NCI-H2081 (cell line): Measurements from ENCODE around the gene BRD2.
A peak's percentile ranks its signal among the peaks of the same experiment; 100 is the strongest.

Experiments used
- DNase-seq, 2 experiments: peaks; one replicate each; lab custom pipeline; 2025; lab: John Stamatoyannopoulos, UW

The BRD2 gene

DNA sequence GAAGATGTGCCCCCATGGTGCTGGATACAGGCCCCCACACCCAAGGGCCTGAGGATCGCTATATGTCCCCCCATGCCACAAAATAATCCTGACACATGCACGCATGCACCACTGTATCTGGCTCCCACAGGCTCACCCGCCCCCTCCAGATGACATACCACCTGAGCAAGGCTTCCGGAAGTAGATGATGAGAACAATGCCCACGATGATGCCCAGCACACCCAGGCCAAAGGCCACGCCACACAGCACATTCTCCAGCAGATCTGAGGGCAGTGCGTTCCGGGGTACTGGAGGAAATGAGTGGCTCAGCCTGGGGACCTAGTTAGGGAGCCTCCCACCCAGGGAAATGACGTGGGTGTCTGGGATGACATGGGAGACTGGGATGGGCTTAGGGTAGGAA lies 19.3 kb upstream of the BRD2 start:
- no peak for DNase-seq

- no peak for DNase-seq
Observed at GRCh38 chr6:32950010-32950409, 18.4 kb upstream of the BRD2 start.

- DNase-seq, result no peak
Observed at GRCh38 chr6:32950449-32950848, 17.9 kb upstream of the BRD2 start.

- peak; percentile 35 to 59 for DNase-seq
Observed at GRCh38 chr6:32952817-32953739, 15.3 kb upstream of the BRD2 start, which contains the start of gene HLA-DMA. Gene HLA-DMA (minus strand): TSS chr6:32953097. CDS start chr6:32953036, 61 bp downstream.

GRCh38 chr6:32953775-32954174 lies 14.6 kb upstream of the BRD2 start:
- DNase-seq, result no peak

GRCh38 chr6:32954267-32954666 lies 14.1 kb upstream of the BRD2 start:
- no peak for DNase-seq

DNA sequence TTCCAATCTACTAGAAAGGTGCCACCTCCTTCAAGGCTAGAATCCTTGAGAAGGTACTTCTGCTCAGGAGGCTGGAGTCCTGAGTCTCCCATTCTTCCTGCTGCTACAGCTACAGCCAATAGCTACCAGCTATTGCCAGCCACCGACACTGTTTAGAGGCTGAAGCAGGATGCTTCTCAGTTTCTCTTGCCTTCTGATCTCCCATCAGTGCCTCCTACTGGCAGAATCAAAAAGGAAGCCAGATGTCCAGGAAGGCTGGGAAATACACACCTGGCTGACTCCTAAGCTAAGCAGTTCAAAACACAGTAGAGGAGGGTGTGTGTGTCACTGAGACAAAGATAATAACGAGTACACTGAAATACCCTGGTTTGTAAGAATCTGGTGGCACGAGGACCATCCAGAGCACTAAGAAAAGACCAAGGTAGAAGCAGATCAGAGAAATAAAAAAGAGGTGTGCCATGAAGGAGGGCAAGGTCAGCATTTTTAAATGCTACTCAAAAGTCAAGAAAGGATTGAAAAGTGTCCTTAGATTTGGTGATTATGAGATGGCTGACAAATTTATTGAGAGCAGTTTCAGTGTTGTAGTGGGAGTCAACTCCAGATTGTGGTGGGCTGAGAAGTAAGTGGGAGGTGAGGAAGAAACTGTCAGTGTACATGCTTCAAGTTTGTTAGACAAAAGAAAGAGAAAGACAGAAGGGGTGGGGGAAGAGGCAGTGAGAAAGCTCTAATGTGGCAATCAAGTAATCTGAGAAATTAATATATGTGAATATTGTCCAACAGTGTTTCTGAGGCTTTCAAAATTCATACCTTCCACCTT lies 13.2 kb upstream of the BRD2 start:
- DNase-seq, result peak in 1 of 2 experiments; percentile 18

- no peak for DNase-seq
Observed at GRCh38 chr6:32956176-32956575, 12.2 kb upstream of the BRD2 start.

- DNase-seq, result no peak
Observed at GRCh38 chr6:32960563-32960962, 7.8 kb upstream of the BRD2 start.

- no peak for DNase-seq
Observed at GRCh38 chr6:32962213-32962826, 6.1 kb upstream of the BRD2 start.

DNA sequence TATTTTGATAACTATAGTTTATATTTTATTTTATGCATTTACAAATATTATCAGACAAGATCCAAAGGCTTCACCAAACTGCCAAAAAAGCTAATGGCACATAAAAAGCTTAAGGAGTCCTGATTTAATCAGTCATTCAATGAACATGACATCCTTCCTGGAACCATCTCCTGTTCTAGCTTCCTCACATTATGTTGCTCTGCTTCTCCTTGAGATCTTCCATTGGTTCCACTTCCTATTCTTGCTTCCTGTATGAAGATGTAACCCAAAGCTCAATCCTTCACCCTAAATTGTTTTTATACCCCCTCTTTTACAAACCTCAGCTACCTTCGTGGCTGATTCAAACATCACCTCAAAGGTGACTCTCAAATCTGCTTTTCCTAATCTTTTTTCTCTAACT lies 4.5 kb upstream of the BRD2 start:
- no peak for DNase-seq

- no peak for DNase-seq
Observed at GRCh38 chr6:32964776-32965175, 3.6 kb upstream of the BRD2 start.

DNA sequence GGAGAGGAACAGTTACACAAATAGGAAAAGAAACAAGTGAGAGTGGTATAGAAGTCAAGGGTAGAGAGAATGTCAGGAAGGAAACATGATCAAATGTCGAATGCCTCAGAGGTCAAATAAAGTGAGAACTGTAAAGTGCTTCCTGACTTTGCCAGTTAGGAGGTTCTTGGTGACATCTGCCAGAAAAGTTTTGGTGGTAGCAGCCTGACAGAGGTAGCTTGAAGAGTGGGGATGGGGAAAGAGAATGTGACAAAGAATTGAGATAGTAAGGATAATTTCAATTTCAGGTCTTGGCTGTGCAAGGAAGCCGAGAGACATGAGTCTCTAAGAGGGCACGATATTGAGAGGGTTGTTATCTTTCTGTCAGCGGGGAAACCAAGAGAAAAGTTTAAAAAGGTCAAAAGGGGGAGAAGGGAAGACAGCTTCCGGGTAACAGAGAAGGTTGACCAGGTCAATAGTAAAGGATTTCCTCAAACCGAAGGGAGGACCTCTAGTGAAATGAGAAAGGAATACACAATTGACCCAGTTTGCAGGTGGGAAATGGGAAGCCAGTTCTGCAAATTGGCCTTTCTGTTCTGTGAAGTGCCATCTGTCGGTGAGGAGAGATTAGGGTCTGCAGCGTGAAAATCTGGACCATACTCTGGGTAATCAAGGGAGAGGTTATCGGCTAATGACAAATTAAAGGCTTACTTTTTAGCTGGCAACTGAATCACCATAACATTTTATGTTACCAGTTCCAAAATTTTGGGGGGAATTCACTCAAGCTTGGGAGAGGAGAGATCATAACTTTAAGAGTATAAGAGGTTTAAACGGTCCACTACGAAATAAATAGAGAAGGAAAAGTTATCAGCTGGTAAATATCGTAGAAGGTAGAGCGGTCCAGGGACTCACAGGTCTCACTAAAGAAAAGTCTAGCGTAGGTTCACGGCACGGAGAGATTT lies 973 bp upstream of the BRD2 start:
- peak; percentile 23 to 76 for DNase-seq

GRCh38 chr6:32968867-32969684 lies 682 bp downstream of the BRD2 start:
- peak; percentile 81 to 88 for DNase-seq

- peak; percentile 57 to 79 for DNase-seq
Observed at GRCh38 chr6:32969685-32970412, 1.5 kb downstream of the BRD2 start.

DNA sequence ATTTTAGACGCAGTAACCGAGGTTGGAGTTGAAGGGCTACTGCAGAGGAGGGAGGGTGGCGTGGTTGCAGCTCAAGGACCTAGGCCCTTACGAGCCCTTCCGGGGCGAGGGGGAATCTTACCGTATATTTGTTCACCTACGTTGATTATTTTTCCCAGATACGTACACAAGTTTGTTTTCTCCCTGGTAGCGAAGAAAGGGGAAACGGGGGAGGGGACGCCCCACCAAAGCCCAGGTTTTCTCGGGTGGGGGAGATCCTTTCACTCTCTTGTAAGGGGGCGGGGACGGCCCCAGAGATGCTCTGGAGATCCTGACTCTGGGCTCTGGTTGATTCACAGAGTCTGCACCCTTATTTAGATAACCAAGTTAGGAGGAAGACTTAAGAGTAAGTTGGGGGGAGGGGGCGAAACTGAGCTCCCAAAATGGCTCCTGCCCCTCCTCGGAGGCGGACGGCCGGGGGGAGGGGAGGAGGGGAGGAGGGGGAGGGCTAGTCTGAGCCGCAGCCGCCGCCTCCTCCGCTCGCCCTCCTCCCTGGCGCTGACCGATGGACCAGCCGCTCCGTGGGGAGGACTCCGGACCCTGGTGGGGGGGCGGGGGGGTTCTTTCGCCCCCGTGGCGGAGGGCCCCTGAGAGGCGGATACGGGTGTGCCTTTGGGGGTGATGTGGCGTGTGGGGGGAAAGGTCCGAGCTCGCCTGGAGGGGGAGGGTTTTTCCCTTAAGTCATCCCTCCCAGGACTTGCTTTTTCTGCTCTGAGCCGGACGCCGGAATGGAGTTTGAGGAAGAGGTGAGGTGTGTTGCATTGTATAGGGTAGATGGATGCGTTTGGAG lies 2.2 kb downstream of the BRD2 start:
- peak; percentile 71 to 73 for DNase-seq

DNA sequence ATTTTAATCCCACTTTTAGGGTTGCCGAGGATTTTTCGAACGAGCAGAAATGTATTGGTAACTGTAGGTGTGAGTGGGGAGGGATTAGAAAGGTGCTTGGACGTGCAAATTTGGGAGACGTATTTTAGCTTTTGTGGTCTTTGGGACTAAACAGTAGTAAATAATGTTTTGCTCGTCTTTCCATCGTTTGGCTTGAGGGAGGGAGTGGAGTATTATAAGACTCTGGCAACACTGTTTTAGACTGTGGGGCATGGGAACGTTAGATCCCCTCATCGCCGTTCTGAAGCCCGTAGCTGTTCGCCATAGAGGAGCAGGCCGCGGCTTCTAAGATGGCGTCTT lies 2.8 kb downstream of the BRD2 start:
- DNase-seq, result no peak

GRCh38 chr6:32971581-32972352 lies 3.4 kb downstream of the BRD2 start:
- DNase-seq, result peak; percentile 99
